ENCODE measurements around the gene FAM3B.

FAM3B gene

GRCh38 chr21:41360072-41360821 is 43.6 kb downstream of the FAM3B start:
- Histone ChIP-seq H3K4me3 (ENCODE audit: low read depth, low read length) (no peak overlapping the region), H3K27me3 (replicated peaks) (no peaks in the 10 kb centered on the region), H3K27ac (no peak overlapping the region), H3K36me3 (replicated peaks) (no peaks in the 10 kb centered on the region)
- DNase-seq, result no peak
- in situ Hi-C loops (cut with HindIII; ENCODE audit: low pct_ligation_motif_present, low sequenced_read_pairs), result no loop called here
- peak; percentile 35 for TF ChIP-seq CTCF (IDR thresholded peaks at IDR 0.05; ENCODE audit: low read depth, low read length, missing control alignments)

GRCh38 chr21:41361053-41361785 is 44.6 kb downstream of the FAM3B start:
- Histone ChIP-seq H3K27ac (no peak overlapping the region), H3K36me3 (replicated peaks) (no peaks in the 10 kb centered on the region), H3K4me3 (ENCODE audit: low read depth, low read length) (no peak overlapping the region), H3K27me3 (replicated peaks) (no peaks in the 10 kb centered on the region)
- no peak for TF ChIP-seq CTCF (IDR thresholded peaks at IDR 0.05; ENCODE audit: low read depth, low read length, missing control alignments)
- in situ Hi-C loops (cut with HindIII; ENCODE audit: low pct_ligation_motif_present, low sequenced_read_pairs), result no loop called here
- no peak for DNase-seq

GRCh38 chr21:41361786-41362604 is 45.4 kb downstream of the FAM3B start, which contains the start of gene MX2:
Gene MX2 (plus strand): TSS chr21:41362027. CDS start chr21:41376907, 14,880 bp downstream.
- H3K27ac ChIP-seq, result no peak within 1 kb of the TSS
- in situ Hi-C loops (cut with HindIII; ENCODE audit: low pct_ligation_motif_present, low sequenced_read_pairs), result no loop called here

GRCh38 chr21:41362605-41363369 is 46.2 kb downstream of the FAM3B start:
- H3K4me3 ChIP-seq (ENCODE audit: low read depth, low read length), result no peak overlapping the region

More at GRCh38 chr21:41361786-41362604, 45.4 kb downstream of the FAM3B start, which contains the start of gene MX2:
- no peak for TF ChIP-seq CTCF (IDR thresholded peaks at IDR 0.05; ENCODE audit: low read depth, low read length, missing control alignments)
- Histone ChIP-seq H3K27me3 (replicated peaks) (no peaks in the 10 kb centered on the region), H3K36me3 (replicated peaks) (no peaks in the 10 kb centered on the region), H3K4me3 (ENCODE audit: low read depth, low read length) (no peak within 1 kb of the TSS)
- DNase-seq, result peak; percentile 40

More at GRCh38 chr21:41362605-41363369, 46.2 kb downstream of the FAM3B start:
- no peak for DNase-seq
- Histone ChIP-seq H3K27me3 (replicated peaks) (no peaks in the 10 kb centered on the region), H3K27ac (no peak overlapping the region), H3K36me3 (replicated peaks) (no peaks in the 10 kb centered on the region)
- no peak for TF ChIP-seq CTCF (IDR thresholded peaks at IDR 0.05; ENCODE audit: low read depth, low read length, missing control alignments)
- in situ Hi-C loops (cut with HindIII; ENCODE audit: low pct_ligation_motif_present, low sequenced_read_pairs), result no loop called here
